Mammary epithelial cell (primary cell): Measurements from ENCODE around the gene PDZD4.

Experiments
- EZH2 ChIP-seq: IDR thresholded peaks from 2 replicates; pipeline ENCODE4 v1.6.1; 2012; ENCODE audit warnings: low read length, inconsistent platforms, borderline replicate concordance
- TF ChIP-seq, protein P1 (sequence below), 2 donors: IDR thresholded peaks in 1 of 2; conservative IDR thresholded peaks in 1 of 2; 2 replicates each; pipeline ENCODE4 v1.5.1; 2011 to 2012; ENCODE audit warnings: inconsistent platforms in 2 of 2, low read length in 2 of 2, mild to moderate bottlenecking in 2 of 2, control low read depth in 1 of 2, low read depth in 1 of 2; ENCODE audit not compliant: insufficient read depth in 1 of 2; ENCODE audit errors: extremely low read depth in 1 of 2

DNA sequence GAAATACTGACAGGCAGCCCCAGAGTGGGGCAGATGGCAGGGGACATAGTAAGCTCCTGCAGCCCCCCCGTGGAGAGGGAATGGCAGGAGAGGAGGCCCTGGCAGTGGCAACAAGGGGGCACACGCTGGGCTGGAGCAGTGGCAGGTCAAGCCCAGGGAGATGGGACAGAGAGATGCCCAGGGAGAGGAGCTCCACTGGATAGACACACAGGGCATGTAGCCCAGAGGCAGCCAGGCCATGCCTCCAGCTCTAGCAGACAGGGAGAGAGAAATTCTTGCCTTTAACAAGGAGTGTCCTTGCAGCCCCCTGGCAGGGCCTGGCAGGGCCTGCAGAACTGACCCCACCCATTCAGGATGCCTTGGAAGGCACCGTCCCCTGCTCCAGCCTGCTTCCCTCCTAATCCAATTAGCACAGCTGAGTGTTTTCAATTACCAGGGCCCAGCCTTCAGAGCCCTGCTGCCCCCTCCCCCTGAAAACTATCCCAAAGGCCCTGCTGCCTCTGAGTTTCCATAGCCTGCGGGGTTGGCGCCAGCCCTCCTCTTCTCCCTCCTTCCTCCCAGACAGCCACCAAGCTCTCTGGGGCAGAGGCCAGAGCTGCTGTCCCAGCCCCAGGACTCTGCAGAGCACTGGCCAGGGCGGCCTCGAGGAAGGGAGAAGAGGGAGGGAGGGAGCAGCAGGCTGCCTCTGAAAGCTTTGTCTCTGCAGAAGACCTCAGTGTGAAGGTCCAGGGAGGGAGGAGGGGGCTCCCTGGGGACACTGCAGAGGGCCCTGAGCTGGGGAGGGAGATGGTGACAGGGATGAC, 43.1 kb upstream of the PDZD4 start:
- TF ChIP-seq, protein P1, sequence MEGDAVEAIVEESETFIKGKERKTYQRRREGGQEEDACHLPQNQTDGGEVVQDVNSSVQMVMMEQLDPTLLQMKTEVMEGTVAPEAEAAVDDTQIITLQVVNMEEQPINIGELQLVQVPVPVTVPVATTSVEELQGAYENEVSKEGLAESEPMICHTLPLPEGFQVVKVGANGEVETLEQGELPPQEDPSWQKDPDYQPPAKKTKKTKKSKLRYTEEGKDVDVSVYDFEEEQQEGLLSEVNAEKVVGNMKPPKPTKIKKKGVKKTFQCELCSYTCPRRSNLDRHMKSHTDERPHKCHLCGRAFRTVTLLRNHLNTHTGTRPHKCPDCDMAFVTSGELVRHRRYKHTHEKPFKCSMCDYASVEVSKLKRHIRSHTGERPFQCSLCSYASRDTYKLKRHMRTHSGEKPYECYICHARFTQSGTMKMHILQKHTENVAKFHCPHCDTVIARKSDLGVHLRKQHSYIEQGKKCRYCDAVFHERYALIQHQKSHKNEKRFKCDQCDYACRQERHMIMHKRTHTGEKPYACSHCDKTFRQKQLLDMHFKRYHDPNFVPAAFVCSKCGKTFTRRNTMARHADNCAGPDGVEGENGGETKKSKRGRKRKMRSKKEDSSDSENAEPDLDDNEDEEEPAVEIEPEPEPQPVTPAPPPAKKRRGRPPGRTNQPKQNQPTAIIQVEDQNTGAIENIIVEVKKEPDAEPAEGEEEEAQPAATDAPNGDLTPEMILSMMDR (conservative IDR thresholded peaks at IDR 0.05 in 1 of 2, IDR thresholded peaks at IDR 0.05 in 1 of 2; ENCODE audit: extremely low read depth in 1 of 2, insufficient read depth in 1 of 2, low read depth in 1 of 2, low read length in 2 of 2), result no peak
- TF ChIP-seq EZH2, result no peak
